Lower leg skin (tissue), 3 donors: Measurements from ENCODE around the gene CCDC158.

Source experiments
- CTCF ChIP-seq, 3 donors: fragments of 450-650 bp; IDR thresholded peaks; one replicate each; pipeline ENCODE4 v1.5.1; 2016; ENCODE audit warnings: antibody characterized with exemption in 3 of 3, mild to moderate bottlenecking in 3 of 3, moderate library complexity in 2 of 3
- POLR2A ChIP-seq, 2 donors: fragments of 450-650 bp; IDR thresholded peaks; one replicate each; pipeline ENCODE4 v1.6.1; 2016 to 2017; ENCODE audit warnings: antibody characterized with exemption in 2 of 2, mild to moderate bottlenecking in 1 of 2, moderate library complexity in 1 of 2

GRCh38 chr4:76313547-76313946 is 107.4 kb downstream of the CCDC158 start:
- no peak for TF ChIP-seq CTCF (IDR thresholded peaks at IDR 0.05)
- TF ChIP-seq POLR2A (IDR thresholded peaks at IDR 0.05), result no peak
